Central memory CD8-positive, alpha-beta T cell (primary cell): Measurements from ENCODE around the gene FGF14.

Experiments
- ATAC-seq: fragments of 150-1000 bp; cut with Tn5 transposase; replicated peaks from 2 replicates; pipeline ENCODE4 v1.10.0; 2022; ENCODE audit warnings: mild to moderate bottlenecking, moderate FRiP score, moderate number of reproducible peaks; ENCODE audit not compliant: poor library complexity, severe bottlenecking; ENCODE audit errors: extremely low read depth
- DNase-seq, 2 donors: peaks; one replicate each; pipeline ENCODE4 v3.0.0; 2021; ENCODE audit warnings: low spot score in 2 of 2
- H3K27ac Mint-ChIP-seq: one replicate; pipeline ENCODE4 v1.8.0; 2022; ENCODE audit warnings: low read depth, mild to moderate bottlenecking, moderate library complexity, mixed read lengths
- H3K27me3 Mint-ChIP-seq: one replicate; pipeline ENCODE4 v1.8.0; 2022; ENCODE audit warnings: mixed read lengths
- H3K36me3 Mint-ChIP-seq: one replicate; pipeline ENCODE4 v1.8.0; 2022; ENCODE audit warnings: mild to moderate bottlenecking, moderate library complexity, mixed read lengths; ENCODE audit not compliant: insufficient read depth
- H3K4me1 Mint-ChIP-seq: one replicate; pipeline ENCODE4 v1.8.0; 2022; ENCODE audit warnings: mixed read lengths
- H3K4me3 Mint-ChIP-seq: one replicate; pipeline ENCODE4 v1.8.0; 2022; ENCODE audit warnings: mild to moderate bottlenecking, moderate library complexity, mixed read lengths
- H3K9me3 Mint-ChIP-seq: one replicate; pipeline ENCODE4 v1.8.0; 2022; ENCODE audit warnings: mixed read lengths

Gene FGF14

DNA sequence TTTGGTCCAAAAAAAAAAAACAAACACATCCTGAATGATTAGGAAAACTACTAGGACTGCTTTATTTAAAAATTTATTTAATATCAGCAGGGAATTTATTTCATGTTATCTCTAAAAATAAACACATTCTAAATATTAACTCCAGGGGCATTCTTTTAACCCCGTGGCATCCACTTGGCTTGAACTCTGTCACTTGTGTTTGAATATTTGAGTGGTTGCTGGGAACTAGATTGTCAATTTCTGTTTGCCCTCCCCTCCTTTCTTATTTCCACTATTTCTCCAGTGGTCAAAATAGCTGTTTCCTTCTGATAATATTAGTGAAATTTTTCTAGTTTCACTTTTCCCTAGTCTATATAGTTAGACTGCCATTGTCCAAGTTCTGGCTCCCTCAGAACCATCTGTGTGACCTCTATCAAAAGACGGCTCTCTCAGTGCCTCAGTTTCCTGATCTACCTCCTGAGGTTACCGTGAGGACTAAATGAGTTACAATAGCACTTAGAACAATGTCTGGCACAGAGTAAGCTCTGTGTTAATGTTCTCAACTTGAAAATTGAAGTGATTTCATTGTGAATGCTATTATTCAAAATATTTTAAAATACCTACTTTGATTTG lies 107.3 kb downstream of the FGF14 start:
- Mint-ChIP-seq H3K27ac (no peak overlapping the region), H3K27me3 (no peaks in the 10 kb centered on the region), H3K4me3 (no peak overlapping the region), H3K4me1 (no peaks in the 10 kb centered on the region), H3K36me3 (no peaks in the 10 kb centered on the region), H3K9me3 (no peaks in the 10 kb centered on the region)
- DNase-seq (no peak), ATAC-seq (no peak)

DNA sequence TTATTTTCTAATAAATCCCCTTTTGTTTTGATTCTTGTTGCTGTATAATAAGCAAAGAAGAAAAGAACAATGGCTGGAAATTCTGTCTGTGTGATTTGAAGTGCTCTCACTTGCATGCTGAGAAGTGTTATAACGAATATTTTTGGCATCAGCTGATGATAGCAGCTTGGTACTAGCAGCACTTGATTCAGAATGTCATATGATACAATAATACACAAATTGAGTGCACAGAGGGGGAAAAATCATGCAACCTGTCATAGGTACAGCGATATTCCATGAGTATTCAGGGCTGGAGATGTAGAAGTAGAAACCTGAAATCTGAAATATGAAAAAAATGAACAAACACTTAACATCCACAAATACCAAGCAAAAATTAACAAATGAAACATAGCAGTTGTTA lies 108.1 kb downstream of the FGF14 start:
- Mint-ChIP-seq H3K9me3 (no peaks in the 10 kb centered on the region), H3K36me3 (no peaks in the 10 kb centered on the region), H3K4me3 (no peak overlapping the region), H3K4me1 (no peaks in the 10 kb centered on the region), H3K27me3 (no peaks in the 10 kb centered on the region), H3K27ac (no peak overlapping the region)
- DNase-seq = no peak
- ATAC-seq = no peak

DNA sequence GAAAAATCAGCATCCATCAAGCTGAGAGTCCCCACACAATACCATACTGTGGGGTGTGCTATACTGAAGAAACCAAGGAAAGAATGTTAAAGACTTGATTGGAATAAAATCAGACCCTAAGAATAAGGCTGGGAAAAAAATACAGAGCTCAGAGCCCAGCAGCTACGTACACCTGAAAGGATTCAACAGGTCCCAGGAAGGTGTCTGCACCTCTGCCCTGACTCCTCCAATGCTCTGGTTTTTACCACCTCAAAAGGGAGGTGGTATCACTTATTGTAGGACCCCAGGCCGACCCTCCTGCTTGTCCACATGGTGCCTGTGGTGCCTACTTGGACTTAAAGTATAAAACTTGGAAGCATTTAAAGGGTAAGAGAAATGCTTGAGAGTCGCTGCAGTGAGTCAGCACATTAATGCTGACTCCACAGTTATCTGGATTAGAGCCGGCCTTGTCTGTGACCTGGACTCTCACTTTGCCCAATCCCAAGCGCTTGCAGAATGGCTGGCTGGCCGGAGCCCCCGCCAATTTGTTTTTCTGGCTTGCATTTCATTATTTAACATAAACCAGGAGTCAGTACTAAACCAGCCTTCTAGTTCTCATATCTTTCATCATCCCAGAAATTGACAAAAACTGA lies 110.1 kb downstream of the FGF14 start:
- DNase-seq = no peak
- Mint-ChIP-seq H3K27me3 (no peaks in the 10 kb centered on the region), H3K4me1 (no peaks in the 10 kb centered on the region), H3K4me3 (no peak overlapping the region), H3K27ac (no peak overlapping the region), H3K9me3 (no peaks in the 10 kb centered on the region), H3K36me3 (no peaks in the 10 kb centered on the region)
- ATAC-seq = no peak

DNA sequence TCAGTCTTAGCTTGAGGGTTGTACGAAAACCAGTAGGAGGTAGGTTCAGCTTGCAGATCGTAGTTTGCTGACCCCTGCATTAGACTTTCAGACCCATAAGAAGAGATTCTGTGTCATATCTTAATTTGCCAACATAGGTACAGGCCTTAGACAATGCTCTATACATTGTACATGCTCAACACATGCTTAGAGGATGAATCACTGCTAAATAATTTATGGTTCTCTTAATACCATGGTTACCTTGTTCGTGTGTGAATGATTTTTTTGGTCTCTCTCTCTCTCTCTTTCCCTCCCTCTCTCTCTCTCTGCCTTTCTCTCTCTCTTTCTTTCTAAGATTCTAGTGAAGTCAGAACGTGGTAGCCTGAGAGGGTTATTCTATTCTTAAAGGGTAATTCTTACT lies 112.2 kb downstream of the FGF14 start:
- Mint-ChIP-seq H3K4me3 (no peak overlapping the region), H3K36me3 (no peaks in the 10 kb centered on the region), H3K9me3 (no peaks in the 10 kb centered on the region), H3K27ac (no peak overlapping the region), H3K4me1 (no peaks in the 10 kb centered on the region), H3K27me3 (no peaks in the 10 kb centered on the region)
- DNase-seq = no peak
- no peak for ATAC-seq

DNA sequence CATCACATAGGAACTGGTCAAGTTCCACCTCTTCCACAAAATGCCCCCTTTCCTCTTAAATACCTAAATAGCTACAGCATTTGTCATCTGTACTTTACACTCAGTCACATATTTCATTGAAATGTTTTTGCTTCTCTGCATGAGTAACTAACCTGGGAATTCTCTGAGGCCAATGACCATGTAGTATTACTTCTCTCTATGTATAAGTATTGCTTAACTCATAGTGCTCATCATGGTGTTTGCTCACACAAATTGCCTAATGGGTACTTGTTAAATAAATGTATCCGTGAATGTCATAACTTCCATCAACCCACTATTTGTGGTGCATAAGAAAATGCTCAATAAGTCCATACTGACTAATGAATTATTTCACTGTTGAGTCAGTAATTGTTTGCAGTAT lies 115.5 kb downstream of the FGF14 start:
- Mint-ChIP-seq H3K9me3 (no peaks in the 10 kb centered on the region), H3K4me3 (no peak overlapping the region)

DNA sequence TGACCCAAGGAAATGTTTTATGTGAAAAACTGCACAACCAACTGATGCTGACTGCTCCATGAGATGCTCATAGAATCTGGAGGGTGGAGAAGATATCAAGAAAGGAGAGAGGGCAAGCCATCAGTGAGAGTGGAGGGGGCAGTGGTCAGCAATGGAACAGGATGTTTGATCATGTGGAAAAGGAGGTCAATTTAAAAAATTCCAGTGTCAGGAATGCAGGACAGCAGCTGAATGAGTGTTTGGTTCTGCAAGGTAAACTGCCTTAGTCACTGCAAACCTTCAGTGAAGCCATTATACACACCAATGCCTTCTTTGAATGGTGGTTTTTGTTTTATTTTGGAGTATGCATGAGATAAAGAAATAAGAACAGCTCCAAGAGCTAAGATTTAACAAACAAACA lies 121.5 kb downstream of the FGF14 start:
- Mint-ChIP-seq H3K4me3 (no peak overlapping the region), H3K36me3 (no peaks in the 10 kb centered on the region), H3K9me3 (no peaks in the 10 kb centered on the region), H3K27me3 (no peaks in the 10 kb centered on the region), H3K27ac (no peak overlapping the region), H3K4me1 (no peaks in the 10 kb centered on the region)
- no peak for DNase-seq
- no peak for ATAC-seq

More for the DNA sequence above, 115.5 kb downstream of the FGF14 start:
- Mint-ChIP-seq H3K36me3 (no peaks in the 10 kb centered on the region), H3K27me3 (no peaks in the 10 kb centered on the region), H3K4me1 (no peaks in the 10 kb centered on the region), H3K27ac (no peak overlapping the region)
- DNase-seq (no peak), ATAC-seq (no peak)

DNA sequence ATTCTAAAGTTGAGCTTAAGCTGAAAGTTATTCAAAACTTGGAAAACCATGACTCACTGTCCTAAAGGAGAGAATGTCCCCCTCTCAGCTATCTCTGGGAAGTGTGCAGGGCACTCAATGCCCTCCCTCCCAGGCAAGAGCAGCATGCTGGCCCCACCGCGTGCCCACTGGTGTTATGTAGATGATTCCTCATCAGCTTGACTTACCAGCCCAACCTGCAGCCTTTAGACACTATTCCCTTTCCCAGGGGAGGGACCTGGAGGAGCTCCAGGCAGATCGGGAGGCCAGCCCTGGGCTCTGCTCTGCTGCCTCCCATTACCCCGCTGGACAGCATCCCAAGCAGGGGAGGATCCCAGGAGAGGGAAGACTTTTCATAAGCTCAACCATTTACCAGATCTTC lies 124.6 kb downstream of the FGF14 start:
- H3K27ac Mint-ChIP-seq = no peak overlapping the region
- no peak overlapping the region for H3K4me3 Mint-ChIP-seq
- no peaks in the 10 kb centered on the region for H3K9me3 Mint-ChIP-seq
- H3K4me1 Mint-ChIP-seq = no peaks in the 10 kb centered on the region
- ATAC-seq = no peak
- H3K36me3 Mint-ChIP-seq = no peaks in the 10 kb centered on the region
- DNase-seq = no peak
- peaks cover 2% of the 10 kb centered on the region for H3K27me3 Mint-ChIP-seq

DNA sequence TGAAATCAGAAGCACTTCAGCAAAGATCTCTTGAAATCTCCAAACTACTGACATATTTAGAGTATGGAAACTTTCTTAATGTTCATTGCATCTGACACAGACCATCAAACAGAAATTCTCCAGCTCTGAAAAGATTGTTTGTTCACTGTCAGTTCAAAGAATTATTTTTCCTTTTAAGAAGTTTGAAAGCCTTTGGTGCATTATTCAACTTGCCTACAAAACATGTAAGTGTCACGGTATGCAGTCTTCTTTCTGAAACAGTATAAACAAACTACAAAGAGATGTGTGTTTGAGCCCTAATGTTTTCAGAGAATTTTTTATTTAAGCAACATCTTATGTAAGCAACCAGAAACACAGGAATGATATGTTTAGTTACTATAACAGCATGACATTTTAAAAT lies 125.4 kb downstream of the FGF14 start:
- Mint-ChIP-seq H3K27me3 (peaks cover 9% of the 10 kb centered on the region), H3K27ac (no peak overlapping the region), H3K4me3 (no peak overlapping the region), H3K36me3 (no peaks in the 10 kb centered on the region), H3K9me3 (no peaks in the 10 kb centered on the region), H3K4me1 (no peaks in the 10 kb centered on the region)
- DNase-seq (no peak), ATAC-seq (no peak)

DNA sequence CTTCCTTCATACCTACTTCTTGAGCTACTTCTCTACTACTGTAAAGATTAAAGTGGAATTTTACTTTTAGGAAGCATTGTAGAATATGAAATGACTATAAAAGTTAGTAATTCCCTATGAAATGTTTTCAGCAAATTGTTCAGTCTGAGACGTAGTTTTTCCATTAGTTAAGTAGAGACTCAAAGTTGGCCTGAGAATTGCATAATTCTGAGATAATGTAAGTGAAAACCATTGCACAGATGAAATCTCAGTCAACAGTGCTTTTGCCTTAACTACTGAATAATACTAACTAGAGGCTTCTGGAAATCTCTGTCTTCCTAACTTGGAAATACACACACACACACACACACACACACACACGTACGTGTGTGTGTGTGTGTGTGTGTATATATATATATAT lies 125.9 kb downstream of the FGF14 start:
- no peaks in the 10 kb centered on the region for H3K36me3 Mint-ChIP-seq
- no peaks in the 10 kb centered on the region for H3K4me1 Mint-ChIP-seq
- no peak overlapping the region for H3K4me3 Mint-ChIP-seq
- H3K27ac Mint-ChIP-seq = no peak overlapping the region
- no peaks in the 10 kb centered on the region for H3K9me3 Mint-ChIP-seq
- ATAC-seq (no peak), DNase-seq (no peak)
- H3K27me3 Mint-ChIP-seq = peaks cover 9% of the 10 kb centered on the region

DNA sequence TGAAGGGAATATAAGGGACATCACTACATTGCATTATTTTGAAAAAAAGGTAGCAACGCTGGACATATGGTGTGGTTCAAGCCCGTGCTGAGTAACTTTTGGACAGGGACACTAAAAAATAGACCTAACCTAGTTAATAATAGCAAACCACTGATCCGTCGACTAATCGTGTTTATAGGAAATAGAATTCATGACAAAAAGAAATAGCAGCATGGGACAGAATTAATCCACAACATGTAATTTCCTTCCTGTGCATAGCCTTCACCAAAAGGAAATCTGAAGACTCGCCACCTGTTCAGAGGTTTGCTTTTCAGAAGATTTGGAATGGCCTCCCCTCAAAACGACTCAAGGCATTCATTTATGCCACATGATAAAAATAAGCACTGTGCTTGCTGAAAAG lies 128.7 kb downstream of the FGF14 start:
- no peak for ATAC-seq

DNA sequence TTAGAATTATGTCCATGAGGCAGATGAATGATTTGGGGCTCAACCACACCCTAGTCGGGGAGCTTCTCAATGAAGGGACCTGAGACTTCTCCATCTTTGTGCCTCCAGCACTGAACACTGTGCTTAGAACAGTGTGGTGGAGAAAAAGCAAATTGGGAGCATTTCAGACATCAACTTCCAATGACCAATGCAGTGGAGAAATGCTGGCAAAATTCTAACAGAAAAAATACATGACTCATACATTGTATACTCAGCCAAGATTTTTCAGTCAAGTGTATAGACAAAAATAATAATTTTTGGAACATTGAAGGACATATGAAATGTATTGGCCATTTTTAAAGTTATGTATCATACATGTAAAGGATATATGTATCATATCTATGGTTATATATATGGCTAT lies 134.7 kb downstream of the FGF14 start:
- Mint-ChIP-seq H3K4me3 (no peak overlapping the region), H3K4me1 (no peaks in the 10 kb centered on the region), H3K36me3 (peaks cover 1% of the 10 kb centered on the region), H3K27ac (no peak overlapping the region), H3K27me3 (peaks cover 6% of the 10 kb centered on the region), H3K9me3 (no peaks in the 10 kb centered on the region)
- DNase-seq (no peak), ATAC-seq (no peak)

More for the DNA sequence above, 128.7 kb downstream of the FGF14 start:
- Mint-ChIP-seq H3K9me3 (no peaks in the 10 kb centered on the region), H3K4me3 (no peak overlapping the region), H3K27me3 (peaks cover 9% of the 10 kb centered on the region), H3K27ac (no peak overlapping the region), H3K4me1 (no peaks in the 10 kb centered on the region), H3K36me3 (peaks cover 1% of the 10 kb centered on the region)
- DNase-seq = no peak

DNA sequence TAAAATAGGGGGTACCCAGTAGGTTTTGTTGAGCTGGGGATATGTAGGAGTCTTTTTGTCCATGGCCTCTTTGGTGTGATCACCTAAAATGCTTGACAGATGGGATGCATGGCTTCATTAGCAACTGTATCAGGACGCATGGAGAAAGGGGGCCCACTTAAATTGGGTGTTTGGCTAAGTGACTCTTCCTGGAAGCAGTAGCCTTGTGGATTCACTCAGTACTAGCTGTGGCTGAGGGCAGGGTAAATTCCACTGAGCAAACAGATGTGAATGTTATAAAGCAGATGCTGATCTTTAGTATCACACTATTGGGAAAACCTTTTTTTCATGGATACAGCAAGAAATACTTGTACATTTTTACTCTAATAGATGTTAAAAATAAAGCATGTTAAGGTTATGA lies 140.0 kb downstream of the FGF14 start:
- DNase-seq (no peak), ATAC-seq (no peak)
- H3K4me3 Mint-ChIP-seq = no peak overlapping the region
- H3K36me3 Mint-ChIP-seq = no peaks in the 10 kb centered on the region
- H3K27me3 Mint-ChIP-seq = peaks cover 10% of the 10 kb centered on the region
- peaks cover 5% of the 10 kb centered on the region for H3K9me3 Mint-ChIP-seq
- no peaks in the 10 kb centered on the region for H3K4me1 Mint-ChIP-seq
- H3K27ac Mint-ChIP-seq = no peak overlapping the region

DNA sequence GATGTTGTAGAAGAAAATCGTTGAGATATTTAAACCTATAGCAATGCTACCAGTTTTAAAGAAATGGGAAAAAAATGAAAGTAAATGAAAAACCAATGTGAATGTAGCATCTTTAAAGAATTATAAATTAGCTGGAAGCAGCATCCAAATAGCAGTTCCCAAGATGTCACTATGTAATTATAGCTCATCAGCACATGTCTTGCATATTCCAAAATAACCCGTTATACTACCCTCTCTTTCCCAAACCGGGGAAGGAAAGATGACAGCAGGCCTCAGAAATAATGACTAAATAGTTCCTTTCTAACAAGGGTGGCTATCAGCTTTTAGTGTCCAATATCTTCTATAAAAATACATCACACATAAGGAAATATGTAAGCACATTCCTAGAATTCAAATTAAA lies 140.5 kb downstream of the FGF14 start:
- H3K27ac Mint-ChIP-seq = no peak overlapping the region
- H3K4me3 Mint-ChIP-seq = no peak overlapping the region
- H3K9me3 Mint-ChIP-seq = peaks cover 5% of the 10 kb centered on the region
- DNase-seq = no peak
- peaks cover 10% of the 10 kb centered on the region for H3K27me3 Mint-ChIP-seq
- ATAC-seq = no peak
- H3K36me3 Mint-ChIP-seq = no peaks in the 10 kb centered on the region
- no peaks in the 10 kb centered on the region for H3K4me1 Mint-ChIP-seq
